Esophagus muscularis mucosa (tissue), 4 donors: ENCODE results near the gene ZBTB46. TPM values are rescaled to one million over a fixed set of nuclear protein-coding genes. Genes with fewer than 3 reads are reported as not detected.

ENCODE experiments used
- DNase-seq: peaks from one replicate; pipeline ENCODE4 v3.0.0-alpha.2; 2017; ENCODE audit errors: extremely low spot score
- H3K27ac ChIP-seq, 4 donors: fragments of 200-600 bp; sonication (generic); replicated peaks in 1 of 4; 1 replicate in 3 of 4; 2 replicates in 1 of 4; pipeline ENCODE4 v1.5.1; 2016 to 2019; ENCODE audit warnings: mild to moderate bottlenecking in 1 of 4
- H3K27me3 ChIP-seq, 4 donors: fragments of 200-600 bp; sonication (generic); one replicate each; pipeline versions ENCODE4 v1.5.1 to v1.6.0; 2016 to 2019
- H3K36me3 ChIP-seq, 4 donors: fragments of 200-600 bp; sonication (generic); one replicate each; pipeline ENCODE4 v1.5.1; 2016 to 2019
- H3K4me1 ChIP-seq, 4 donors: fragments of 200-600 bp; sonication (generic); one replicate each; pipeline ENCODE4 v1.5.1; 2016 to 2019
- H3K4me3 ChIP-seq, 4 donors: fragments of 200-600 bp; sonication (generic); 1 replicate in 2 of 4; 2 replicates in 2 of 4; pipeline ENCODE4 v1.5.1; 2016 to 2019; ENCODE audit warnings: mild to moderate bottlenecking in 4 of 4, moderate library complexity in 1 of 4
- H3K9me3 ChIP-seq, 4 donors: fragments of 200-600 bp; sonication (generic); 1 replicate in 3 of 4; 2 replicates in 1 of 4; pipeline ENCODE4 v1.5.1; 2016 to 2019
- CTCF ChIP-seq, 3 experiments: fragments of 200-600 bp in 2 of 3; fragments of 450-650 bp in 1 of 3; sonication (generic) in 2 of 3; IDR thresholded peaks; one replicate each; pipeline ENCODE4 v1.5.1; 2017 to 2019; ENCODE audit warnings: antibody characterized with exemption in 3 of 3, mild to moderate bottlenecking in 2 of 3, moderate library complexity in 1 of 3
- EP300 ChIP-seq: sonication (generic); formaldehyde crosslinking; IDR thresholded peaks from one replicate; pipeline ENCODE4 v1.6.1; 2017; ENCODE audit warnings: antibody characterized with exemption
- POLR2A ChIP-seq: fragments of 450-650 bp; IDR thresholded peaks from one replicate; pipeline ENCODE4 v1.6.1; 2017; ENCODE audit warnings: antibody characterized with exemption, moderate library complexity, mild to moderate bottlenecking, low read depth
- POLR2AphosphoS5 ChIP-seq, 2 donors: sonication (generic); formaldehyde crosslinking; IDR thresholded peaks; one replicate each; pipeline ENCODE4 v1.6.1; 2017; ENCODE audit warnings: antibody characterized with exemption in 2 of 2
- WGBS: methylation state at CpG from one replicate; pipeline ENCODE4 v1.1.5; 2018; 5-methylcytosine and 5-hydroxymethylcytosine counted together
- intact Hi-C: fragments of 100-400 bp; cut with DNase I; formaldehyde crosslinking; loops from one replicate; pipeline ENCODE4 v1.15.1; 2023
- total RNA-seq, 4 donors: library from RNA; depleted of rRNA; stranded (reverse); fragments of >200 nt; gene quantifications; one replicate each; pipeline versions ENCODE4 v1.1.0 to v1.2.1, GENCODE V29; 2016

Gene ZBTB46
- total RNA-seq, 4 donors from 2014 or later, result 9.6 to 22.8 (median 13.8) TPM

GRCh38 chr20:63737695-63737944 is 93.4 kb downstream of the ZBTB46 start:
- Histone ChIP-seq H3K4me3 (peak overlapping the region; percentile 31 to 64 (median 44)), H3K4me1 (peaks cover 39 to 59% (median 49%) of the 10 kb centered on the region in 4 donors), H3K27ac (no peak overlapping the region), H3K27me3 (no peaks in the 10 kb centered on the region), H3K9me3 (no peaks in the 10 kb centered on the region), H3K36me3 (peaks cover 28 to 55% (median 46%) of the 10 kb centered on the region in 4 donors)
- TF ChIP-seq EP300 (no peak), POLR2A (no peak), POLR2AphosphoS5 (IDR thresholded peaks at IDR 0.05) (no peak), CTCF (IDR thresholded peaks at IDR 0.05) (no peak)
- intact Hi-C loops, result no loop called here
- DNase-seq, result no peak
- WGBS, result 18% methylated on average over 11 of the region's 26 CpGs

- DNase-seq, result no peak
- no peaks in the 10 kb centered on the region for H3K27me3 ChIP-seq
- intact Hi-C loops, result no loop called here
- peaks cover 36 to 54% (median 44%) of the 10 kb centered on the region in 4 donors for H3K4me1 ChIP-seq
- H3K9me3 ChIP-seq, result no peaks in the 10 kb centered on the region
- peak overlapping the region in 1 of 4 donors; percentile 7 for H3K27ac ChIP-seq
- peak overlapping the region; percentile 31 to 64 (median 44) for H3K4me3 ChIP-seq
- no peak for TF ChIP-seq POLR2A
- no peak for TF ChIP-seq CTCF (IDR thresholded peaks at IDR 0.05)
- TF ChIP-seq POLR2AphosphoS5 (IDR thresholded peaks at IDR 0.05), result no peak
- TF ChIP-seq EP300, result no peak
- peaks cover 23 to 50% (median 42%) of the 10 kb centered on the region in 4 donors for H3K36me3 ChIP-seq
- 44% methylated on average over 20 of the region's 30 CpGs for WGBS
Observed at GRCh38 chr20:63736893-63737694, 94.0 kb downstream of the ZBTB46 start.

- H3K27me3 ChIP-seq, result no peaks in the 10 kb centered on the region
- H3K4me1 ChIP-seq, result peaks cover 26 to 44% (median 34%) of the 10 kb centered on the region in 4 donors
- H3K9me3 ChIP-seq, result no peaks in the 10 kb centered on the region
- H3K27ac ChIP-seq, result peak within 1 kb of the TSS in 1 of 4 donors; percentile 7
- no peak for DNase-seq
- intact Hi-C loops, result no loop called here
- peak within 1 kb of the TSS; percentile 31 to 64 (median 44) for H3K4me3 ChIP-seq
- 89% methylated on average over 24 of the region's 31 CpGs for WGBS
- TF ChIP-seq POLR2AphosphoS5 (IDR thresholded peaks at IDR 0.05) (peak in 1 of 2 donors; percentile 13), EP300 (no peak), POLR2A (no peak)
- peaks cover 23 to 43% (median 35%) of the 10 kb centered on the region in 4 donors for H3K36me3 ChIP-seq
Observed at GRCh38 chr20:63735859-63736718, 95.0 kb downstream of the ZBTB46 start, which contains the start of gene LIME1. LIME1 (plus strand) TSS chr20:63736664; CDS start chr20:63737550, 886 bp downstream.

GRCh38 chr20:63734946-63735858 is 95.9 kb downstream of the ZBTB46 start:
- Histone ChIP-seq H3K27me3 (no peaks in the 10 kb centered on the region), H3K4me3 (no peak overlapping the region), H3K27ac (no peak overlapping the region), H3K36me3 (peaks cover 23 to 46% (median 41%) of the 10 kb centered on the region in 4 donors), H3K4me1 (peaks cover 22 to 35% (median 25%) of the 10 kb centered on the region in 4 donors), H3K9me3 (no peaks in the 10 kb centered on the region)
- 95% methylated on average over 43 of the region's 48 CpGs for WGBS
- intact Hi-C loops, result no loop called here
- TF ChIP-seq EP300, result no peak
- no peak for TF ChIP-seq POLR2AphosphoS5 (IDR thresholded peaks at IDR 0.05)
- TF ChIP-seq POLR2A, result no peak
- no peak for TF ChIP-seq CTCF (IDR thresholded peaks at IDR 0.05)
- no peak for DNase-seq
